ENCODE measurements around the gene SLC22A4. TPM values are rescaled to one million over a fixed set of nuclear protein-coding genes. Genes with fewer than 3 reads are reported as not detected.

The SLC22A4 gene
- total RNA-seq, 2 donors from 2014 or later, result 0.68 TPM; not detected in 1

DNA sequence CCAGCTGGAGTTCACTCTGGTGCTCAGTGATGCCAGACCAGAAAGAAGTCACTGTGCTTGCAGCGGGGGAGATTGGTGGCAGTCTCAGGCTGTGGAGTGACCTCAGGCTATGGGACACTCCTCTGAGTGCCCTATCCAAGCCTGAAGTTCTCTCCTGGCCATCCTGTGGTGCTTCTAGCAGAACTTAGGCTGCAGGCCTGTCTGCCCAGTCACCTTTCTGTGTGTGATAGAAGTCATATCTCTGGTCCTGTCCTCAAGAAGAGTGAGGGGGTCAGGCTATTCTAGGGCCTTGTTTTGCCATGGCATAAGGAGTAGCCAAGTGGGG is 27.4 kb upstream of the SLC22A4 start:
- Mint-ChIP-seq H3K27ac (no peak overlapping the region), H3K36me3 (ENCODE audit: low read depth) (no peaks in the 10 kb centered on the region), H3K4me3 (no peak overlapping the region), H3K27me3 (ENCODE audit: insufficient read depth) (no peaks in the 10 kb centered on the region), H3K9me3 (no peaks in the 10 kb centered on the region), H3K4me1 (peaks cover 4% of the 10 kb centered on the region)
- 80 to 85% methylated on average over 1 of the region's 1 CpG for WGBS, 2 experiments (ENCODE audit: insufficient coverage in 1 of 2, insufficient read length in 1 of 2)
- no peak for TF ChIP-seq CTCF (conservative IDR thresholded peaks at IDR 0.05)
- no peak overlapping the region for H3K4me3 ChIP-seq (ENCODE audit: low read length)
- no peaks in the 10 kb centered on the region for H3K4me1 ChIP-seq (ENCODE audit: control insufficient read depth, insufficient read depth, low read length)
- H3K27ac ChIP-seq (ENCODE audit: low read depth, low read length), result no peak overlapping the region
- no peaks in the 10 kb centered on the region for H3K9me3 ChIP-seq (ENCODE audit: control insufficient read depth, low read length)
- H3K27me3 ChIP-seq (ENCODE audit: control insufficient read depth, insufficient read depth, low read length, poor library complexity, severe bottlenecking), result no peaks in the 10 kb centered on the region
- H3K36me3 ChIP-seq (ENCODE audit: control insufficient read depth, insufficient read depth, low read length), result peaks cover 4% of the 10 kb centered on the region
- DNase-seq, result no peak
- no peak overlapping the region for H3K9ac ChIP-seq (ENCODE audit: extremely low read depth, low read length, poor library complexity, severe bottlenecking)

DNA sequence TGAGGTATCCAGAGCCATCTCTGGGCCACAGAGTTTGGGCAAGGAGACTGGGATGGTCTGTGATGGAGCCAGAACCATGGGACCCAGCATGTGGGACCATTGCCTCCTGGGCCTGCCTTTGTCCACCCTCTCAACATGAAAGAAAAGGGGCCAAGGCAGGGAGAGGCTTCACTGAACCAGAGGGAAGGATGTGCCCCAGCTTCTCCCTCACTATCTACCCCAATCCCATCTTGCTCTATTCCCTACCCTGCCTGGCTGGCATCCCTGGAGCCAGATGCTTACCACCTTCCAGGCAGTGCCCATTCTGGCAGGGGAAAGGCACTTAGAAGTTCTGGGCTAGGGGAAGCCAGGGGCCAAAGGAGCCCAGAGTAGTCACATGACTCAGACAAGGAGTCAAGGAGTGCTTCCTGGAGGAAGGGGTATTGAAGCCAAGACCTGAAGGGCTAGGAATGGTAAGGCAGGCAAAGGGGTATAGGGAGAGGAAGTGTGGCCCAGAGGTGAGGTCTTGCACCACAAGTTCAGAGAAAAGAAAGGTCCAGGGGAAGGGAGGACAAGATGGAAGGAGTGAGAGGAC is 26.9 kb upstream of the SLC22A4 start:
- H3K4me1 Mint-ChIP-seq, result peaks cover 4% of the 10 kb centered on the region
- DNase-seq, result no peak
- no peaks in the 10 kb centered on the region for H3K27me3 ChIP-seq (ENCODE audit: control insufficient read depth, insufficient read depth, low read length, poor library complexity, severe bottlenecking)
- no peak overlapping the region for H3K27ac ChIP-seq (ENCODE audit: low read depth, low read length)
- no peak overlapping the region for H3K27ac Mint-ChIP-seq
- no peak for TF ChIP-seq CTCF (conservative IDR thresholded peaks at IDR 0.05)
- no peaks in the 10 kb centered on the region for H3K36me3 Mint-ChIP-seq (ENCODE audit: low read depth)
- no peak overlapping the region for H3K9ac ChIP-seq (ENCODE audit: extremely low read depth, low read length, poor library complexity, severe bottlenecking)
- H3K4me1 ChIP-seq (ENCODE audit: control insufficient read depth, insufficient read depth, low read length), result no peaks in the 10 kb centered on the region
- no peaks in the 10 kb centered on the region for H3K27me3 Mint-ChIP-seq (ENCODE audit: insufficient read depth)
- no peak overlapping the region for H3K4me3 Mint-ChIP-seq
- no peaks in the 10 kb centered on the region for H3K9me3 ChIP-seq (ENCODE audit: control insufficient read depth, low read length)
- H3K9me3 Mint-ChIP-seq, result no peaks in the 10 kb centered on the region
- peaks cover 4% of the 10 kb centered on the region for H3K36me3 ChIP-seq (ENCODE audit: control insufficient read depth, insufficient read depth, low read length)
- H3K4me3 ChIP-seq (ENCODE audit: low read length), result no peak overlapping the region

DNA sequence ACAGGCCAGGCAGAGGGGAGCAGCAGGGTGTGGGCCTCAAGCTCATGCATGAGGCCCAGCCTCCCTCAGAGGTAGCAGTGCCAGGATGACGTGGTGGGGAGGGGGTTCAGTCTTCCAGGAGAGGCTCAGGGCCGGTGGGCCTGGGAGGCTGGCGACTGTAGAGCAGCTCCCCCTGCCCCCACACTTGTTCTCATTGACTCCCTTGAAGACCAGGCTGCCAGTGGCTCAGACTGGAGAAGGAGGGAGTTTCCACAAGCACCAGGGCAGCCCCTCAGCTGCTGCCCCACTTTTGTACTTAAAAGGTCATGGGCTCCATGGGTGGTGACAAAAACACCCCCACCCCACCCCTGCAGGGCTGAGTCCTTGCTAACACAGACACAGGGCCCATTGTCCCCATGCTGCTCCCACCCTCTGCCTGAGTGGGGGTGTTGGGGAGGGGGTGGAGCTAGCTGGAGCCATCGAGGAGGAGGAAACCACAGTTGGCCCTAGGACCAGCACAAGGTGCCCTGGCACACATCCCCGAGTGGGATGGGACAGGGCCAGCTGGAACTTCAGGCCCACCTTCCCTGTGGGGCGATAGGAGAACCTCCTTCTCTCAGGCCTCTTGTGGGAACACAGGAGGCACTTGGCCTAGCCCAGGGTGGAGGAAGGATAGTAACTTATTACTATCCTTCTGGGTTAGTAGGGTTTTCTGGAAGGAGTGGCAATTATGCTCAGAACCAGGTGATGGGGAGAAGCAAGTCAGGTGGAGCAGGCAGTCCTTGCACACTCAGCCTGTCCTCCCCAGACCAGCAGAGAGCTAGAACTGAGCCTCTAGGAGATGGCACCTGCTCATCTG is 26.0 kb upstream of the SLC22A4 start:
- H3K9ac ChIP-seq (ENCODE audit: extremely low read depth, low read length, poor library complexity, severe bottlenecking), result no peak overlapping the region
- Mint-ChIP-seq H3K27ac (no peak overlapping the region), H3K4me3 (no peak overlapping the region), H3K36me3 (ENCODE audit: low read depth) (no peaks in the 10 kb centered on the region), H3K9me3 (no peaks in the 10 kb centered on the region), H3K27me3 (ENCODE audit: insufficient read depth) (no peaks in the 10 kb centered on the region), H3K4me1 (peaks cover 4% of the 10 kb centered on the region)
- TF ChIP-seq CTCF (conservative IDR thresholded peaks at IDR 0.05), result no peak
- H3K4me1 ChIP-seq (ENCODE audit: control insufficient read depth, insufficient read depth, low read length), result no peaks in the 10 kb centered on the region
- DNase-seq, result no peak
- no peaks in the 10 kb centered on the region for H3K27me3 ChIP-seq (ENCODE audit: control insufficient read depth, insufficient read depth, low read length, poor library complexity, severe bottlenecking)
- no peak overlapping the region for H3K27ac ChIP-seq (ENCODE audit: low read depth, low read length)
- H3K9me3 ChIP-seq (ENCODE audit: control insufficient read depth, low read length), result no peaks in the 10 kb centered on the region
- peaks cover 4% of the 10 kb centered on the region for H3K36me3 ChIP-seq (ENCODE audit: control insufficient read depth, insufficient read depth, low read length)
- 91% methylated on average over 6 of the region's 6 CpGs; no CpG with 5 or more reads in 1 of the 2 experiments for WGBS, 2 experiments (ENCODE audit: insufficient coverage in 1 of 2, insufficient read length in 1 of 2)
- no peak overlapping the region for H3K4me3 ChIP-seq (ENCODE audit: low read length)
